SK-N-SH (cell line): ENCODE results near the gene ENOX1.

ENCODE experiments used
- CTCF ChIP-seq: fragments of 200-600 bp; sonication (generic); IDR thresholded peaks from 2 replicates; pipeline ENCODE4 v1.6.1; 2017; ENCODE audit warnings: antibody characterized with exemption, mild to moderate bottlenecking, moderate library complexity
- EP300 ChIP-seq, 2 experiments: IDR thresholded peaks; 2 replicates each; pipeline versions ENCODE4 v1.4.0 to v1.6.1; 2012; ENCODE audit warnings: borderline replicate concordance in 1 of 2, low read depth in 1 of 2, low read length in 1 of 2
- POLR2AphosphoS5 ChIP-seq: IDR thresholded peaks from 2 replicates; pipeline ENCODE4 v1.6.1; 2012; ENCODE audit warnings: low read depth, low read length
- RXRA ChIP-seq: IDR thresholded peaks from 2 replicates; pipeline ENCODE4 v1.4.0; 2012; ENCODE audit warnings: low read depth, mild to moderate bottlenecking, borderline replicate concordance

- TF ChIP-seq EP300 (IDR thresholded peaks at IDR 0.05; ENCODE audit: borderline replicate concordance in 1 of 2, low read depth in 1 of 2, low read length in 1 of 2) (peak in 1 of 2 experiments; percentile 51; a peak in 1 of 4 replicates), CTCF (no peak), POLR2AphosphoS5 (no peak), RXRA (no peak)
Observed at GRCh38 chr13:43268632-43269031, 518.1 kb downstream of the ENOX1 start.
